Measurements from ENCODE around the gene UBC.

Gene UBC

DNA sequence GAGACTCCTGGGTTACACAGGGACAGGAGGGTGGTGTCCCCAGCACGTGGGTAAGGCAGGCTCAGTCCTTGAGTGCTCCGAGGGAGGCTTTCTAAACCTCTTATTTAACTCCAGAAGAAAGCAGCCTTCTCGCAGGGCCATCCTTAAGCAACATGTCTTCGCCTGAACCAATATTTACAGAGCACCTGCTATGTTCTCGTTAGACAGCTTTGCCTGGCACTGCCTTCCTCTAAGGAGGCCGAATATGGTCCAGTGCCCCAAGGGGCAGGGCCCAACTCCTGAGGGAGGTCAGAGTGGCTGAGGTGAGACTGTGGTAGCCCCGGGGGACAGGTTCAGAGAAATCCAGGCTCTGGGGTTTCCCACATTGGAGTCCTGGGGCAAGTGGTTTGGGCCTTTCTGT lies 48.7 kb downstream of the UBC start:
- DNase-seq (ENCODE audit: low read depth in 2 of 2), result no peak

DNA sequence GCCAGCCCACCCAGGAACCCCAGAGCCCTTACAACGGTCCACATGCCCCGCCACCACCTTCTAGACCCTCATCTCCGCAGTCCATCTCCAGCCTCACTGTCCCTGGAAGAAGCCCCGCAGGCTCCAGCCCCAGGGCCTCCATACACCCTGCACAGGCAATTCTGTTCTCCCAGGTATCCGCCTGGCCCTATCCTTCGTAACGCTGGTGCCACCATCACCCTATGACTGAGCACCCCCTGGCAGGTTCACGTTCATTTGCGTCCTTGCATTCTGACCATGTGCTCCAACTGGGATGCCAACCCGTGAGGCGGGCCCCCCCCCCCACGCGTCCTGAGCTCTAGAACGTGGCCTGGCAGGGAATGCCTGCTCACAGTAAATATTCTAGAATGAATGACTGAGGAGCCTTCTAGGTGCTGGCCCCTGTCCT lies 50.1 kb downstream of the UBC start:
- no peak for DNase-seq (ENCODE audit: low read depth in 2 of 2)

DNA sequence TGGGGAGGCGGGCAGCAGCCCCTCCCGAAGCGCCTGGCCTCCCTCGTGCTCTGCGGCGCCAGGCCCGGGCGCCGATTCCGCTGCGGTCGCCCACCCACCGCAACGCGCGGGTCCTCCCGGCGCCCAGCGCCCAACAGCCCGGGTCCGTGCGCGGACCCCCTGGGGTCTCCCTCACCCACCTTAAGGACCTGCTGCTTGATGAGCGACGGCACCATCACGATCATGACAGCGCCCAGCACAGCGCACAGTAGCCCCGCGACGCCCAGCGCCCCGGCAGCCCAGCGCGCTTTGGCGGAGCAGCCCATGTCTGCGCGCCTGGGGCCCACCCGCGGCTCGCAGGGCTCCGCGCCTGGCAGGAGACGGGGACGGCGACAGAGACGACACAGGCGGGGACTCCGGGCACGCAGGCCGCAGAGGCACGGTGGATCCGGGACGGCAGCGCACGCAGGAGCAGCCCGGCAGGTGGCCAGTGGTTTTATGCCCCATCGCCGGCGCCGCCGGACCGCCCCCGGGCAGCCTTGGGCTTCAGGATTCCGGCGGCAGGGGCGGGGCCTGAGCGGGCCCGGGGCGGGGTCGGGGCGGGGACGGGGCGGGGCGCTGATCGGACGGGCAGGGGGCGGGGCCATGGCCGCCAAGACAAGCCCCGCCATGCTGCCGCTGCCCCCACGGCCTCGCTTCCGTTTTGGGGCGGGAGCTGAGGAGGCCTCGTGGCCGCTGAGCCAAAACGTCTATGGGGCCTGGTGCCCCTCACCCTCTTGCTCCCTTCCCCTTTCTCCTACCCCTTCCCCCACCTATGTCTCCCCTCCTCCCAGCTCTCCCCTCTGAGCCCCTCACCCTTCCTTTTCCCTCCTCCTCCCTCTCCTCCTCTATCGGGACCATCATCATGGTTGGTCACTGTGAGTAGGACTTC lies 50.8 kb downstream of the UBC start, which contains the start of gene SCARB1:
Gene SCARB1, minus strand, starts transcription at position 449 of the 910 bp plus-strand sequence. Its CDS starts 144 bp downstream, at position 305.
- peak; percentile 57 to 59 for DNase-seq (ENCODE audit: low read depth in 2 of 2)

DNA sequence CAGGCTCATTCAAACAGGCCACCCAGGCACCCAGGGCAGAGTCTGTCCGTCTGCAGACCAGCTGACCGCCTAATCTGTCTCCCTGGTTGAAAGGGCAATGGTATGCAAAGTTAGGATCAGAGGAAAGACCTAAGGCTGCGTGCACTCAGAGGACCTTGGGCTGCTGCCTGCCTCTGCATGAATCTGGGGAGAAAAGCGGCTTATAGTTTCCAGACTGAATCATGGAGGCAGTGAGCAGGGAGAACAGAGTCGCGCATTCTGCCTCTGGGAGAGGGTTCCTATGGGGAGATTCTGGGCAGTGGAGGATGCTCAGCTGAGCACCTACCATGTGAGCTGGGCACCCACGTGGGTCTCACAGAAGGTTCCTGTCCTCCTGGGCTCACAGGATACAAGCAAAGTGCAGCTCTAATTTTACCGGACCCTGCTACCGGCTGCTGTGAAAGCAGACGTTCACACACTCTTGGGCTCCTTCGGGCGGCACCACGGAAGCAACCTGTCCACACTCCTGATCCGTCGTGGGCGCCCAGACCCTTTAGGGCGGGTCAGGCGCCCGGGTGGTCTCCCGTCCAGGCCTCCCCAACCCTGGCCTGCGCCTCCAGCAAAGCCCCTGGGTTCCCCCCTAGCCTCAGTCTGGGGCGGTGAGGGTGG lies 51.6 kb downstream of the UBC start:
- DNase-seq (ENCODE audit: low read depth in 2 of 2), result no peak

DNA sequence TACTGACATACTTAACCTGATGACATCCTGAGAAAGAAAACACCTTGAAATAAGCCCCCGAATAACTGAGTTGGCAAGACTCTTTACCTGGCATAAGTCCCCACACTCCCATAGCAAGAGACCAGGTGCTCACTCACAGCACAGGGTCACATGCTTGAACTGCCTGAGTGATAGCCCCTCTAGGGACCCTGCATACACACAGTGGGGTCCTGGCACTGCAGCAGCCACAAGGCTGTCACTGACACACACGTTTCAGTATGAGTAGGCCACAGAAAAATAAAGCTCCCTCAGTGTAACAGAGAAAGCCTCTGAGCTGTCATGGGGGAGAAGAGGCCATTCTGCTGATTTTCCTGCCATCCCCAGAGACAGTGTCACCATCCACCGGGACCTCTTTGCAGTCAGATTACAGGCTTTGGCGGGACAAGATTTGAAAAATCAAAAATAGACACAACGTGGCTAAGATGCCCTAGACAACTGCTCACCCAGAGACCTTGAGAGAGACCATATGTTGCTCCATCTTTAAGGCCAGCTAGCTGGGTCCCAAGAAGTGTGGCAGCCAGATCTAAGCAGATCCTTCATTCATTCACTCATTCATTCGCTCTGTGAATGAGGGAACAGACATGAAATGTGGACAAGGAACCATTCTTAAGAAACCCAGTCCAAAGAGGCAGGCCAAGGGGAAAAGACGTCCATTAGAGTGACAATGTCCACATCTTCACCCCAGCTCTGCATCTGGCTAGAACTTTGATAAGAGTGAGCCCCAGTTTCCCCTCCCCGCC lies 52.4 kb downstream of the UBC start:
- DNase-seq (ENCODE audit: low read depth in 2 of 2), result no peak
